ENCODE data around the gene SYDE1. TPM values are rescaled to one million over a fixed set of nuclear protein-coding genes. Genes with fewer than 3 reads are reported as not detected.

Gene SYDE1
- total and polyA plus RNA-seq, 2 donors (not counting 1 experiment from before 2014, with no cell fraction given): not detected

DNA sequence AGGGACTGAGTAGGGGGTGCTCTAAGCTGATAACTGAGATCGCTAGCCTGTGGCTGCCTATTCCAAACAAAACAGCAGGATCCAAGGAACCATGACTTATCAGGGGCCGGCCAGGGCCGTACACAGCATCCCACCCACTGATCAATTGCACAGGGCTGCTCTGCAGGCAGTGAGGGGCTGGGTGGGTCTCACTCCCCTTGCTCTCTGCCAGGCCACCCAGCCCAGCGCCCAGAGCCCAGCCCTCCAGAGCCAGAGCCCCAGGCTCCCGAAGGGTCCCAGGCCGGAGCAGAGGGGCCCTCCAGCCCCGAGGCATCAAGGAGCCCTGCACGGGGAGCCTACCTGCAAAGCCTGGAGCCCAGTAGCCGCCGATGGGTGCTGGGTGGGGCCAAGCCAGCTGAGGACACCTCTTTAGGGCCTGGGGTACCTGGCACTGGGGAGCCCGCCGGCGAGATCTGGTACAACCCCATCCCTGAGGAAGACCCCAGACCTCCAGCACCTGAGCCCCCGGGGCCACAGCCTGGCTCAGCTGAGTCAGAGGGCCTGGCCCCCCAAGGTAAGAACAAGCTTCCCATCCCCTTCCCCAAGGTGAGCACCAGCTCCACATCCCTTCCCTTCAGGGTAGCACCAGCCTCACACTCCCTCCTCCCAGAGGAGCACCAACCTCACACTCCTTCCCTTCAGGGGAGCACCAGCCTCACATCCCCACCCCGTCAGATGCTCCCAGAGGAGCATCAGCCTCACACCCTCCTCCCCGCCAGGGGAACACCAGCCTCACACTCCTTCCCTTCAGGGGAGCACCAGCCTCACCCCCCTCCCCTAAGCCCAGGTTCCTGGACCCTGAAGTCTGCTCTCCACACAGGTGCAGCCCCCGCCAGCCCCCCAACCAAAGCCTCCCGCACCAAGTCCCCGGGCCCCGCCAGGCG, 1.9 kb downstream of the SYDE1 start:
- ChIA-PET CTCF (no interaction called here), POLR2A (no interaction called here)
- H3K27me3 ChIP-seq (replicated peaks in 1 of 4; ENCODE audit: control extremely low read depth in 1 of 4, control insufficient read depth in 3 of 4, insufficient read depth in 4 of 4, low read length in 3 of 4): peaks cover 0 to 39% (median 19%) of the 10 kb centered on the region in 4 experiments
- peaks cover 13% of the 10 kb centered on the region in 2 donors for H3K4me1 ChIP-seq (ENCODE audit: control insufficient read depth in 2 of 2, insufficient read depth in 2 of 2, low read length in 2 of 2)
- H3K9me3 Mint-ChIP-seq (ENCODE audit: insufficient read depth): peaks cover 5% of the 10 kb centered on the region
- H4K20me1 ChIP-seq (ENCODE audit: control insufficient read depth, insufficient read depth, low read length, poor library complexity, severe bottlenecking): no peaks in the 10 kb centered on the region
- no peaks in the 10 kb centered on the region for H3K79me2 ChIP-seq (ENCODE audit: control insufficient read depth, insufficient read depth, low read length)
- DNase-seq (no peak), ATAC-seq (ENCODE audit: low read depth) (no peak)
- no peak overlapping the region for H3K4me3 Mint-ChIP-seq
- intact Hi-C loops (cut with micrococcal nuclease): no loop called here
- H3K4me2 ChIP-seq (replicated peaks; ENCODE audit: low read depth, low read length, poor library complexity, severe bottlenecking): no peak overlapping the region
- H3K4me3 ChIP-seq (ENCODE audit: control extremely low read depth in 1 of 5, extremely low read depth in 1 of 5, insufficient read depth in 1 of 5, low read depth in 2 of 5, low read length in 4 of 5): no peak overlapping the region
- H3K27me3 Mint-ChIP-seq: peaks cover 35% of the 10 kb centered on the region
- H3K36me3 ChIP-seq (replicated peaks in 1 of 2; ENCODE audit: control extremely low read depth in 1 of 2, control insufficient read depth in 1 of 2, extremely low read depth in 1 of 2, insufficient read depth in 2 of 2, low read length in 1 of 2): no peaks in the 10 kb centered on the region
- no peak overlapping the region for H3K9ac ChIP-seq (ENCODE audit: low read length)
- no peak overlapping the region for H3K27ac Mint-ChIP-seq
- no peak for TF ChIP-seq EZH2 (IDR thresholded peaks at IDR 0.05; ENCODE audit: borderline replicate concordance, insufficient read depth, low read depth, low read length, poor library complexity, severe bottlenecking)
- TF ChIP-seq, protein P1, sequence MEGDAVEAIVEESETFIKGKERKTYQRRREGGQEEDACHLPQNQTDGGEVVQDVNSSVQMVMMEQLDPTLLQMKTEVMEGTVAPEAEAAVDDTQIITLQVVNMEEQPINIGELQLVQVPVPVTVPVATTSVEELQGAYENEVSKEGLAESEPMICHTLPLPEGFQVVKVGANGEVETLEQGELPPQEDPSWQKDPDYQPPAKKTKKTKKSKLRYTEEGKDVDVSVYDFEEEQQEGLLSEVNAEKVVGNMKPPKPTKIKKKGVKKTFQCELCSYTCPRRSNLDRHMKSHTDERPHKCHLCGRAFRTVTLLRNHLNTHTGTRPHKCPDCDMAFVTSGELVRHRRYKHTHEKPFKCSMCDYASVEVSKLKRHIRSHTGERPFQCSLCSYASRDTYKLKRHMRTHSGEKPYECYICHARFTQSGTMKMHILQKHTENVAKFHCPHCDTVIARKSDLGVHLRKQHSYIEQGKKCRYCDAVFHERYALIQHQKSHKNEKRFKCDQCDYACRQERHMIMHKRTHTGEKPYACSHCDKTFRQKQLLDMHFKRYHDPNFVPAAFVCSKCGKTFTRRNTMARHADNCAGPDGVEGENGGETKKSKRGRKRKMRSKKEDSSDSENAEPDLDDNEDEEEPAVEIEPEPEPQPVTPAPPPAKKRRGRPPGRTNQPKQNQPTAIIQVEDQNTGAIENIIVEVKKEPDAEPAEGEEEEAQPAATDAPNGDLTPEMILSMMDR (IDR thresholded peaks at IDR 0.05): no peak
- peaks cover 13% of the 10 kb centered on the region for H3K4me1 Mint-ChIP-seq
- H3K27ac ChIP-seq (ENCODE audit: low read length in 2 of 2): no peak overlapping the region
- no peak overlapping the region for H2AFZ ChIP-seq (ENCODE audit: insufficient read depth, low read depth, low read length, poor library complexity, severe bottlenecking)
- peaks cover 2 to 23% (median 5%) of the 10 kb centered on the region in 3 donors for H3K9me3 ChIP-seq (ENCODE audit: control extremely low read depth in 1 of 3, control insufficient read depth in 2 of 3, insufficient read depth in 1 of 3, low read length in 2 of 3)
- WGBS (ENCODE audit: insufficient coverage): 89% methylated on average over 21 of the region's 21 CpGs

Measured in B cell (primary cell).